Measurements from ENCODE around the gene GNAQ.

GNAQ gene

DNA sequence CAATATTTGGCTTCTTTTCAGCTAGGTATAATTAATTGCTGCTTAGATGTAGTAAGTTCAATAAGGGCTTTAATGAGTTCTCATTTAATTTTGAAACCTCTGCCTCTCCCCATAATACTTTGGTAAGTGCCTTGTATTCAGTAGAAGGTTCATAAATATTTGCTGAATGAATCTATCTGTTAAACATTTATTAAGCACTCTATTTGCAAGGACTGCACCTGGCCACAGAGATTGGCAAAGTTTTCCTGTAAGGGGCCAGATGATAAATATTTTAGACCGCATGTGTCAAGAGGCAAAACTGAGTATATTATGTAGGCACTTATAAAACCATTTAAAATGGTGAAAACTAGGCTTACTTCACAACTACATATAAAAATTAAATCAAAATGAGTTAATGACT, 364.5 kb downstream of the GNAQ start:
- no peak for DNase-seq (ENCODE audit: low read depth, low spot score)

More for the DNA sequence above, 364.5 kb downstream of the GNAQ start:
- ChIA-PET CTCF (no interaction called here), POLR2A (no interaction called here)
- TF ChIP-seq, protein P1, sequence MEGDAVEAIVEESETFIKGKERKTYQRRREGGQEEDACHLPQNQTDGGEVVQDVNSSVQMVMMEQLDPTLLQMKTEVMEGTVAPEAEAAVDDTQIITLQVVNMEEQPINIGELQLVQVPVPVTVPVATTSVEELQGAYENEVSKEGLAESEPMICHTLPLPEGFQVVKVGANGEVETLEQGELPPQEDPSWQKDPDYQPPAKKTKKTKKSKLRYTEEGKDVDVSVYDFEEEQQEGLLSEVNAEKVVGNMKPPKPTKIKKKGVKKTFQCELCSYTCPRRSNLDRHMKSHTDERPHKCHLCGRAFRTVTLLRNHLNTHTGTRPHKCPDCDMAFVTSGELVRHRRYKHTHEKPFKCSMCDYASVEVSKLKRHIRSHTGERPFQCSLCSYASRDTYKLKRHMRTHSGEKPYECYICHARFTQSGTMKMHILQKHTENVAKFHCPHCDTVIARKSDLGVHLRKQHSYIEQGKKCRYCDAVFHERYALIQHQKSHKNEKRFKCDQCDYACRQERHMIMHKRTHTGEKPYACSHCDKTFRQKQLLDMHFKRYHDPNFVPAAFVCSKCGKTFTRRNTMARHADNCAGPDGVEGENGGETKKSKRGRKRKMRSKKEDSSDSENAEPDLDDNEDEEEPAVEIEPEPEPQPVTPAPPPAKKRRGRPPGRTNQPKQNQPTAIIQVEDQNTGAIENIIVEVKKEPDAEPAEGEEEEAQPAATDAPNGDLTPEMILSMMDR (IDR thresholded peaks at IDR 0.05; ENCODE audit: insufficient read depth, low read length, missing control alignments), result no peak
- no peak overlapping the region for H3K4me3 ChIP-seq (ENCODE audit: low read depth, low read length)

Measured in AG04449 (cell line).